Upper lobe of right lung (tissue), 1 donor: Measurements from ENCODE around the gene FAM53B. TPM values are rescaled to one million over a fixed set of nuclear protein-coding genes. Genes with fewer than 3 reads are reported as not detected.
A peak's percentile ranks its signal among the peaks of the same experiment; 100 is the strongest.

Experiments used
- ATAC-seq: fragments of 200-7000 bp; cut with Tn5 transposase; one replicate; pipeline ENCODE4 v1.9.1; 2020; ENCODE audit warnings: mild to moderate bottlenecking, moderate library complexity
- DNase-seq: peaks from one replicate; pipeline ENCODE4 v3.0.0-alpha.2; 2020
- H3K27ac ChIP-seq: fragments of 200-600 bp; one replicate; pipeline ENCODE4 v1.8.0; 2022
- H3K27me3 ChIP-seq: fragments of 200-600 bp; one replicate; pipeline ENCODE4 v1.8.0; 2022; ENCODE audit warnings: mild to moderate bottlenecking
- H3K36me3 ChIP-seq: fragments of 200-600 bp; one replicate; pipeline ENCODE4 v1.8.0; 2022
- H3K4me1 ChIP-seq: fragments of 200-600 bp; one replicate; pipeline ENCODE4 v1.8.0; 2022
- H3K4me3 ChIP-seq: fragments of 200-600 bp; one replicate; pipeline ENCODE4 v1.8.0; 2022; ENCODE audit warnings: mild to moderate bottlenecking
- H3K9me3 ChIP-seq: fragments of 200-600 bp; one replicate; pipeline ENCODE4 v1.8.0; 2022
- intact Hi-C: fragments of 100-400 bp; cut with DNase I; formaldehyde crosslinking; loops from one replicate; pipeline ENCODE4 v1.11.0; 2022
- total RNA-seq: library from RNA; stranded (reverse); fragmentation: NEBNext Ultra II Directional; extraction: Animal tissue kit (Norgen Biotek cat#: 25700); gene quantifications from one replicate; pipeline ENCODE4 v1.2.1, GENCODE V29; 2021
- TF ChIP-seq, protein P1 (sequence below): fragments of 200-600 bp; IDR thresholded peaks from one replicate; pipeline ENCODE4 v1.8.0; 2022; ENCODE audit warnings: antibody characterized with exemption
- donor health status: DM: no; HTN: yes; CAD: no; lungs with severe emphysema.

FAM53B gene
- total RNA-seq, 1 donor from 2014 or later, result 31.4 TPM

DNA sequence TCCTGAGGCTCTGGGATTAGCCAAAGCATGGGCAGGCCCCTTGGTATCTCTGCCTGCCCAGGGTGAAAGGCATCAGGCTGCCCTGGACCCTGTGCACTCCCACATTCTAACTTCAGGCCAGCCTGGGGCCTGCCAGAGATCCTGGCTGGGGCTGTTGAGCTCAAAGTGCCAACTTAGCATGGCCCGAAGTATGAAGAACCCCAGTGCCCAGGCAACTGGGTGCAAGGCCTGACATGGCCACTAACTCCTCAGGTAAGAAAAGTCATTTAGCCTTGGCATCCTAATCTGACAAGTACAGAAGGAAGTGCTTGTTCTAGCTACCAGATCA is 43.2 kb downstream of the FAM53B start:
- TF ChIP-seq, protein P1, sequence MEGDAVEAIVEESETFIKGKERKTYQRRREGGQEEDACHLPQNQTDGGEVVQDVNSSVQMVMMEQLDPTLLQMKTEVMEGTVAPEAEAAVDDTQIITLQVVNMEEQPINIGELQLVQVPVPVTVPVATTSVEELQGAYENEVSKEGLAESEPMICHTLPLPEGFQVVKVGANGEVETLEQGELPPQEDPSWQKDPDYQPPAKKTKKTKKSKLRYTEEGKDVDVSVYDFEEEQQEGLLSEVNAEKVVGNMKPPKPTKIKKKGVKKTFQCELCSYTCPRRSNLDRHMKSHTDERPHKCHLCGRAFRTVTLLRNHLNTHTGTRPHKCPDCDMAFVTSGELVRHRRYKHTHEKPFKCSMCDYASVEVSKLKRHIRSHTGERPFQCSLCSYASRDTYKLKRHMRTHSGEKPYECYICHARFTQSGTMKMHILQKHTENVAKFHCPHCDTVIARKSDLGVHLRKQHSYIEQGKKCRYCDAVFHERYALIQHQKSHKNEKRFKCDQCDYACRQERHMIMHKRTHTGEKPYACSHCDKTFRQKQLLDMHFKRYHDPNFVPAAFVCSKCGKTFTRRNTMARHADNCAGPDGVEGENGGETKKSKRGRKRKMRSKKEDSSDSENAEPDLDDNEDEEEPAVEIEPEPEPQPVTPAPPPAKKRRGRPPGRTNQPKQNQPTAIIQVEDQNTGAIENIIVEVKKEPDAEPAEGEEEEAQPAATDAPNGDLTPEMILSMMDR, result no peak
- H3K27ac ChIP-seq, result peak overlapping the region; percentile 87
- intact Hi-C loops, result no loop called here
- DNase-seq (no peak), ATAC-seq (no peak)
- H3K4me1 ChIP-seq, result peaks cover 87% of the 10 kb centered on the region
- no peaks in the 10 kb centered on the region for H3K9me3 ChIP-seq
- H3K36me3 ChIP-seq, result peaks cover 5% of the 10 kb centered on the region
- H3K4me3 ChIP-seq, result no peak overlapping the region
- H3K27me3 ChIP-seq, result no peaks in the 10 kb centered on the region

DNA sequence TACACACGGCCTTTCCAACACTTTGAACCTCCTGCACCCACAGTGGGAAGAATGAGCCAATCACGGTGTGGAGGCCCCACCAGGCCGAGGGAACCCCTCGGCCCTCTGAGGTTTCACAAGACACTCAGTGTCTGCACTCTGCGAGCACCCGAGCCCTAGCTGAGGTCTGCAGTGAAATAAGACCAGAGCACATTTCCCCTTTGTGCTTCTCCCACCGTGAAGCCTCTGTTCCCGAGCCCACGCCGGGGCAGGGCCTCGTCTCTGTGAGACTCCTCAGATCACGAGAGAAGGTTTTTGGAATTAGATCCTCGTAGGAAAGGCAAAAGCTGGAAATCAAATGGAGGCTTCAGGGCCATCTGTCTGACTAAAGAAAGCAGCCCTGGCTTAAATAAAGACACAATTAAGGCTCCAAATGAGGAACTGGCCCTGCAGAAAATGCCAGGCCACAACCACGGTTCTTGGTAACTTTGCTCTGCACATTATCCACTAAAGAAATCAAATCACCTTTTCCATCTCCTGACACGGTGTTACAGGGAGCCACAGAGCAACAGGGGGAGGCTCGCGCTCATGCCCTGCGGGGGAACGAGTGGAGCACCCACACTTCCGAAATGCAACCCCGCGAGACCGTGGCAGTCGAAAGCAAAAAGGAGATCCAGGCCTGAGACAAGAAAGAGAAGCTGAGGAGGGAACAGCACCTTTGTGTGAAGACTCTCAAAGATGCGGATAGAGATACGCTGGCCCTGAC is 43.7 kb downstream of the FAM53B start:
- Histone ChIP-seq H3K27me3 (no peaks in the 10 kb centered on the region), H3K27ac (peak overlapping the region; percentile 87), H3K4me1 (peaks cover 83% of the 10 kb centered on the region), H3K4me3 (no peak overlapping the region), H3K36me3 (peaks cover 10% of the 10 kb centered on the region), H3K9me3 (no peaks in the 10 kb centered on the region)
- DNase-seq (no peak), ATAC-seq (peak; percentile 24)
- TF ChIP-seq, protein P1, result no peak
- intact Hi-C loops, result no loop called here

GRCh38 chr10:124699471-124700292 is 44.5 kb downstream of the FAM53B start:
- Histone ChIP-seq H3K36me3 (peaks cover 18% of the 10 kb centered on the region), H3K27me3 (no peaks in the 10 kb centered on the region), H3K4me3 (no peak overlapping the region), H3K27ac (peak overlapping the region; percentile 87), H3K4me1 (peaks cover 77% of the 10 kb centered on the region), H3K9me3 (no peaks in the 10 kb centered on the region)
- DNase-seq (no peak), ATAC-seq (no peak)
- intact Hi-C loops, result no loop called here
- TF ChIP-seq, protein P1, result no peak

GRCh38 chr10:124698545-124699469 is 45.4 kb downstream of the FAM53B start:
- no peak for ATAC-seq
- intact Hi-C loops, result no loop called here
- TF ChIP-seq, protein P1, result no peak
- Histone ChIP-seq H3K9me3 (no peaks in the 10 kb centered on the region), H3K27me3 (no peaks in the 10 kb centered on the region), H3K27ac (peak overlapping the region; percentile 14), H3K36me3 (peaks cover 26% of the 10 kb centered on the region), H3K4me3 (no peak overlapping the region), H3K4me1 (peaks cover 75% of the 10 kb centered on the region)
- peak; percentile 46 for DNase-seq

DNA sequence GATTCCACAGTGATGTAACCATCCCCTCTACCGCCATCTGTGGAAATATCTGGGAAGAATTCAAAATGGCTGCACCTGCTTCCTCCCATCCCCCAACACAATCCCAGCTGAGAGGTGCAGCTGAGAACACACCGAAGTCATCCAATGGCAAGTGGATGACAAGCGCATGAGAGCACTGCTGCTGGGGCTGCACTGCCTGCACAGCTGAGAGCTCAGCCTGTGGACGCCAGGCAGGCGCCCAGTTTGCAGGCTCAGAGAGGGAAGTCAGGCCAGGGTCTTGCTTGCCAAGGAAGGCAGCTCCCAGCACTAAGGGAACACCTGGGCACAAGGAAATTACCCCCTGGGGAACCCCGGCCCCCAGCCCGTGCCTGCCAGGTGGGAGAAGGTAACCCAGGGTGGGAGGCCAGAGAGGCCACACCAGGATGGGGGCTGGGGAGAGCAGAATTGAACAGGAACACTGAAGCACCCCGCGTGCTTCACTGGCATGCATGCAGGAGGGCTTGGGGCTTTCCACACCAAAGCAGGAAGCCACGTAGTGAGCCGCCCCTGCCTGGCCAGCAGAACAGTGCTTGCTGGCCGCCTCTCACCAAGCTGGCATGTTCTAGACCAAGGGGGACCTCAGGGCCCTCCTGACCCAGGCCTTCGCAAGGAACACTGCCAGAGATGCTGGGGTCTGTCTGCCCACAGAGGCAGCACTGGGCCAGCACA is 46.2 kb downstream of the FAM53B start:
- H3K4me3 ChIP-seq, result no peak overlapping the region
- H3K4me1 ChIP-seq, result peaks cover 69% of the 10 kb centered on the region
- intact Hi-C loops, result no loop called here
- H3K9me3 ChIP-seq, result no peaks in the 10 kb centered on the region
- peak; percentile 63 for DNase-seq
- H3K36me3 ChIP-seq, result peaks cover 26% of the 10 kb centered on the region
- ATAC-seq, result no peak
- TF ChIP-seq, protein P1, result no peak
- peak overlapping the region; percentile 14 for H3K27ac ChIP-seq
- no peaks in the 10 kb centered on the region for H3K27me3 ChIP-seq
